SU-DHL-6 (cell line): ENCODE results near the gene ANXA3.

Experiments used
- CTCF ChIP-seq: fragments of 200-600 bp; sonication (generic); IDR thresholded peaks from one replicate; pipeline ENCODE4 v1.5.1; 2017; ENCODE audit warnings: antibody characterized with exemption, mild to moderate bottlenecking, low read length, moderate library complexity; ENCODE audit not compliant: insufficient read depth, poor library complexity, severe bottlenecking
- EZH2phosphoT487 ChIP-seq: fragments of 200-600 bp; sonication (generic), shearing (Covaris generic); conservative IDR thresholded peaks from 2 replicates; pipeline ENCODE4 v1.6.1; 2018; ENCODE audit warnings: mild to moderate bottlenecking, antibody characterized with exemption, low read length, moderate library complexity, mixed read lengths

GRCh38 chr4:78562687-78563086 lies 11.1 kb downstream of the ANXA3 start:
- TF ChIP-seq EZH2phosphoT487 (no peak), CTCF (no peak)
